ENCODE data around the gene GRIK2. TPM values are rescaled to one million over a fixed set of nuclear protein-coding genes. Genes with fewer than 3 reads are reported as not detected.

Gene GRIK2
- total and polyA plus RNA-seq, 2 experiments from 2014 or later, result 1.4 to 7.1 TPM

DNA sequence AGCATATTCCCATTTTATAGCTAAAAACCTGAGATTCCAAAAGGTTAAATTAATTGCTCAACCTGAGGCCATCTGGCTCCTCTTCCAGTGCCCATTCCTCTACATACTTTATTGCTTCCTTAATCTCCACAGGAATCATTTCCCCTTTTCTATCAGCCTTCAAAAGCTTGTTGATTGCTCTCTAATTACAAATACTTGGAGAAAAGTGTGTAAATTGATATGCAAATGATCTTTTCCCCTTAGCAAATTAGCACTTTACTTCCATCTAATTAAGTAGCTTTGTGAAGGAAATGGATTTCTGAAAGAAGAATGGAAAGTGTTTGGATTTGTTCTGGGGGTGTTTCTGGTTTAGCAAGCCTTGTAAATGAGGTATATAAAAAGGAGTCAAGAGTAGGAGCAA lies 323.3 kb downstream of the GRIK2 start:
- no peaks in the 10 kb centered on the region for H3K4me1 ChIP-seq (ENCODE audit: insufficient read depth)
- no peaks in the 10 kb centered on the region for H4K20me1 ChIP-seq (ENCODE audit: insufficient read depth)
- H3K27ac ChIP-seq, result no peak overlapping the region
- no peaks in the 10 kb centered on the region for H3K27me3 ChIP-seq (replicated peaks; ENCODE audit: insufficient read depth)
- no peak overlapping the region for H3K9ac ChIP-seq
- in situ Hi-C loops (cut with MboI), result no loop called here
- H3K9me3 ChIP-seq (ENCODE audit: low read depth), result no peaks in the 10 kb centered on the region
- H3K4me2 ChIP-seq (ENCODE audit: unreplicated experiment), result no peak overlapping the region
- H3K79me2 ChIP-seq (ENCODE audit: insufficient read depth), result no peaks in the 10 kb centered on the region
- H2AFZ ChIP-seq, result 0 out of 2 replicates have a peak overlapping the region, but pooled peaks have one; percentile 12
- no peak overlapping the region for H3K4me3 ChIP-seq
- DNase-seq, result no peak
- H3K9me2 ChIP-seq (ENCODE audit: insufficient read depth), result no peaks in the 10 kb centered on the region
- no peaks in the 10 kb centered on the region for H3K36me3 ChIP-seq (ENCODE audit: low read depth)
- H3F3A ChIP-seq (ENCODE audit: insufficient read depth), result no peaks in the 10 kb centered on the region
- TF ChIP-seq EZH2phosphoT487 (IDR thresholded peaks at IDR 0.05; ENCODE audit: insufficient read depth, low read depth), result no peak

GRCh38 chr6:101719521-101719920 lies 326.0 kb downstream of the GRIK2 start:
- no peak overlapping the region for H3K27ac ChIP-seq
- H3K4me3 ChIP-seq, result no peak overlapping the region
- no peak for DNase-seq
- H3K36me3 ChIP-seq (ENCODE audit: low read depth), result no peaks in the 10 kb centered on the region
- peaks cover 19% of the 10 kb centered on the region for H3F3A ChIP-seq (ENCODE audit: insufficient read depth)
- H3K9me3 ChIP-seq (ENCODE audit: low read depth), result no peaks in the 10 kb centered on the region
- in situ Hi-C loops (cut with MboI), result no loop called here
- no peak overlapping the region for H3K9ac ChIP-seq
- TF ChIP-seq EZH2 (IDR thresholded peaks at IDR 0.05; ENCODE audit: insufficient read depth, poor library complexity, severe bottlenecking) (no peak), EZH2phosphoT487 (IDR thresholded peaks at IDR 0.05; ENCODE audit: insufficient read depth, low read depth) (no peak)
- no peaks in the 10 kb centered on the region for H3K27me3 ChIP-seq (replicated peaks; ENCODE audit: insufficient read depth)
- no peaks in the 10 kb centered on the region for H3K9me2 ChIP-seq (ENCODE audit: insufficient read depth)
- no peaks in the 10 kb centered on the region for H4K20me1 ChIP-seq (ENCODE audit: insufficient read depth)
- no peaks in the 10 kb centered on the region for H3K79me2 ChIP-seq (ENCODE audit: insufficient read depth)
- WGBS, 2 experiments (ENCODE audit: low coverage in 1 of 2, low lambda C conversion rate in 2 of 2, missing lambda C conversion rate in 2 of 2), result 71 to 75% methylated on average over 1 of the region's 1 CpG
- H3K4me2 ChIP-seq (ENCODE audit: unreplicated experiment), result no peak overlapping the region
- peaks cover 23% of the 10 kb centered on the region for H3K4me1 ChIP-seq (ENCODE audit: insufficient read depth)
- H2AFZ ChIP-seq, result no peak overlapping the region

DNA sequence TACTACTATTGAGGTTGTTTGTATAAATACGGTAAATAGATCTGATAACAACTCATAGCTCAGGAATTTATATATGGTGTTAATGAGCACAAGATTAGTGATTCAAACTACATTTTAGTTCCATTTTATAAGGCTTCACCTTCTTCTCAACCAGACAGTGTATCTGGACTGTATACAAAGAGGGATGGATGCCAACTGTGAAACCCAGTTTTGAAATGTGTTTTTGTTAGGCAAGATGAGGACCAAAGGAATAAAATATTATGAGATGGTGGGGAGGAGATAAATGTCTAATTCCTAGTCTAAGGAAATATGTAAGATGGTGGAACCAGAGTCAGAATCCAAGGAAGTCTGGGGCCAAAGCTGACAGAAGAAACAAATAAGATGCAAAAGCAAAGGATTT lies 329.0 kb downstream of the GRIK2 start:
- Histone ChIP-seq H3K79me2 (ENCODE audit: insufficient read depth) (no peaks in the 10 kb centered on the region), H4K20me1 (ENCODE audit: insufficient read depth) (no peaks in the 10 kb centered on the region), H3K27me3 (replicated peaks; ENCODE audit: insufficient read depth) (no peaks in the 10 kb centered on the region), H3F3A (ENCODE audit: insufficient read depth) (peaks cover 19% of the 10 kb centered on the region), H3K9ac (peak overlapping the region; percentile 37; the same call in 1 of the 2 replicates), H3K9me2 (ENCODE audit: insufficient read depth) (no peaks in the 10 kb centered on the region), H3K9me3 (ENCODE audit: low read depth) (no peaks in the 10 kb centered on the region), H3K4me1 (ENCODE audit: insufficient read depth) (peaks cover 23% of the 10 kb centered on the region), H3K36me3 (ENCODE audit: low read depth) (no peaks in the 10 kb centered on the region), H3K4me2 (ENCODE audit: unreplicated experiment) (peak overlapping the region; percentile 40), H3K4me3 (peak overlapping the region; percentile 18; the same call in 1 of the 2 replicates), H2AFZ (peak overlapping the region; percentile 54), H3K27ac (peak overlapping the region; percentile 75)
- in situ Hi-C loops (cut with MboI), result no loop called here
- peak; percentile 26 for DNase-seq
- 69 to 79% methylated on average over 1 of the region's 1 CpG for WGBS, 2 experiments (ENCODE audit: low coverage in 1 of 2, low lambda C conversion rate in 2 of 2, missing lambda C conversion rate in 2 of 2)
- TF ChIP-seq EZH2 (IDR thresholded peaks at IDR 0.05; ENCODE audit: insufficient read depth, poor library complexity, severe bottlenecking), result no peak
- TF ChIP-seq EZH2phosphoT487 (IDR thresholded peaks at IDR 0.05; ENCODE audit: insufficient read depth, low read depth), result no peak

DNA sequence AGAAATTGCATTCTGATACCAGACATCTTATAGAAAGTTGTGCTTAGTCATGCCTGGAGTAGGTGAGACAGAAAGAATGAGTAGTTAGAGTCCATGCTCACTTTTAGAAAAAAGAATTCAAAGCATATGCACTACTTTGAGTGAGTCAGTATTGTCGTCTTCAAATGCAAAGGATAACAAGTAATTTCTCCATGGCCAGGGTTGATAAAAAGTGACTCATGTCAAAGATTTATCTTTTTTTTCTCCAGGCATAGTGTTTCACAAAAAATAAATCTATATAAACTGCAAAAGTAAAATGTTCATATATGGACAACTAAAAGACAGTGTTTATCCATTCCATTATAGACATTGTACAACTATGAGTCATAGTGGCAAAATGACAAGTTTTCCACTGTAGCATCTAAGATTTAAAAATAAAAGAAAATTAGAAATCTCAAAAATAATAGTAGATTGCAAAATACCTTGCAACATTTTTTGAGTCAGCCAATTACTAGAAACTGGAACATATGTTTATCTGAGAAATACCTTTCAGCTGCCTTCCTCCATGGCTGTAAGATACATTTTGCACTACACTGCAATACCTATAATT lies 329.6 kb downstream of the GRIK2 start:
- Histone ChIP-seq H3K9me2 (ENCODE audit: insufficient read depth) (no peaks in the 10 kb centered on the region), H3K9me3 (ENCODE audit: low read depth) (no peaks in the 10 kb centered on the region), H3K79me2 (ENCODE audit: insufficient read depth) (no peaks in the 10 kb centered on the region), H3K4me1 (ENCODE audit: insufficient read depth) (peaks cover 23% of the 10 kb centered on the region), H4K20me1 (ENCODE audit: insufficient read depth) (no peaks in the 10 kb centered on the region), H3K27me3 (replicated peaks; ENCODE audit: insufficient read depth) (no peaks in the 10 kb centered on the region), H3K36me3 (ENCODE audit: low read depth) (no peaks in the 10 kb centered on the region), H3K9ac (peak overlapping the region; percentile 37; the same call in 1 of the 2 replicates), H3K27ac (peak overlapping the region; percentile 75), H3K4me3 (peak overlapping the region; percentile 18; the same call in 1 of the 2 replicates), H2AFZ (peak overlapping the region; percentile 54), H3F3A (ENCODE audit: insufficient read depth) (peaks cover 19% of the 10 kb centered on the region), H3K4me2 (ENCODE audit: unreplicated experiment) (peak overlapping the region; percentile 40)
- in situ Hi-C loops (cut with MboI), result no loop called here
- TF ChIP-seq EZH2 (IDR thresholded peaks at IDR 0.05; ENCODE audit: insufficient read depth, poor library complexity, severe bottlenecking) (no peak), EZH2phosphoT487 (IDR thresholded peaks at IDR 0.05; ENCODE audit: insufficient read depth, low read depth) (no peak)
- WGBS, 2 experiments (ENCODE audit: low coverage in 1 of 2, low lambda C conversion rate in 2 of 2, missing lambda C conversion rate in 2 of 2), result 0% methylated on average over 1 of the region's 1 CpG
- DNase-seq, result peak; percentile 89

DNA sequence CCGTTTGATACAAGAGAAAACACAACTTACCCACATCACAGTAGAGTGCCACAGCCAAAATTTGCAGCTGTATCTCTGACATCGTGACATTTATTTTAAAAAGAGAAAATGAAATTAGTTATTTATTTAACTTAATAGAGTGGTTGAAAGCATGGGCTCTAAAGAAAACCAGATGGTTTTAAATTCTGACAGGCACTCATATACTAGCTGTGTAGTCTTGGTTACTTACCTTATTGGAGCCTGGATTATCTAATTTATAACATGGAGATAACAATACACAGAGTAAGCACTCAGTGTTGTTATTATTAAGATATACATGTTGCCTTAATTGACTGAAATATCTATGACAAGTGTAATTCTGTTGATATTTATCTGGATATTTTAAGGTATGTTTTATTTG lies 334.9 kb downstream of the GRIK2 start:
- TF ChIP-seq EZH2phosphoT487 (IDR thresholded peaks at IDR 0.05; ENCODE audit: insufficient read depth, low read depth), result no peak
- no peak for TF ChIP-seq EZH2 (IDR thresholded peaks at IDR 0.05; ENCODE audit: insufficient read depth, poor library complexity, severe bottlenecking)
- no peak overlapping the region for H3K9ac ChIP-seq
- H3K79me2 ChIP-seq (ENCODE audit: insufficient read depth), result no peaks in the 10 kb centered on the region
- peaks cover 6% of the 10 kb centered on the region for H3F3A ChIP-seq (ENCODE audit: insufficient read depth)
- no peak overlapping the region for H2AFZ ChIP-seq
- no peak for DNase-seq
- H3K9me2 ChIP-seq (ENCODE audit: insufficient read depth), result no peaks in the 10 kb centered on the region
- H3K27ac ChIP-seq, result no peak overlapping the region
- peaks cover 13% of the 10 kb centered on the region for H3K4me1 ChIP-seq (ENCODE audit: insufficient read depth)
- no peaks in the 10 kb centered on the region for H3K36me3 ChIP-seq (ENCODE audit: low read depth)
- no peak overlapping the region for H3K4me2 ChIP-seq (ENCODE audit: unreplicated experiment)
- H3K4me3 ChIP-seq, result no peak overlapping the region
- in situ Hi-C loops (cut with MboI), result no loop called here
- 64 to 69% methylated on average over 2 of the region's 2 CpGs for WGBS, 2 experiments (ENCODE audit: low coverage in 1 of 2, low lambda C conversion rate in 2 of 2, missing lambda C conversion rate in 2 of 2)
- no peaks in the 10 kb centered on the region for H4K20me1 ChIP-seq (ENCODE audit: insufficient read depth)
- H3K9me3 ChIP-seq (ENCODE audit: low read depth), result no peaks in the 10 kb centered on the region
- no peaks in the 10 kb centered on the region for H3K27me3 ChIP-seq (replicated peaks; ENCODE audit: insufficient read depth)
